ENCODE measurements around the gene HOOK2. TPM values are rescaled to one million over a fixed set of nuclear protein-coding genes. Genes with fewer than 3 reads are reported as not detected.

The HOOK2 gene
- total and polyA plus RNA-seq, 9 of the 15 experiments (the other 6 are each of a cell fraction or from before 2014, with no cell fraction given), result 1.3 to 17.2 (median 9.9) TPM

GRCh38 chr19:12804051-12804450 is 28.7 kb upstream of the HOOK2 start (continued):
- TF ChIP-seq PBX2 (CRISPR knock-in tag; IDR thresholded peaks at IDR 0.05; ENCODE audit: low read depth) (no peak), PBX2 (tag; conservative IDR thresholded peaks at IDR 0.05; ENCODE audit: low read depth) (no peak), ZNF140 (CRISPR knock-in tag; IDR thresholded peaks at IDR 0.05) (no peak), CCAR2 (IDR thresholded peaks at IDR 0.05; ENCODE audit: low read depth, low read length) (no peak), HMG20B (CRISPR knock-in tag; IDR thresholded peaks at IDR 0.05) (no peak)

- 33% methylated on average over 22 of the region's 22 CpGs for WGBS (ENCODE audit: insufficient coverage, low coverage, missing lambda C conversion rate)
- Histone ChIP-seq H3K79me2 (ENCODE audit: control insufficient read depth, insufficient read depth, low read length) (peaks cover 41% of the 10 kb centered on the region), H3K4me2 (ENCODE audit: insufficient read depth, low read length) (peak overlapping the region; percentile 82), H3K27me3 (ENCODE audit: control insufficient read depth in 2 of 2, insufficient read depth in 2 of 2, low read length in 2 of 2) (no peaks in the 10 kb centered on the region), H3K27ac (ENCODE audit: extremely low read depth, low read depth, low read length) (peak overlapping the region; percentile 90; the same call in 1 of the 3 replicates), H3K9ac (ENCODE audit: insufficient read depth in 1 of 2, low read depth in 2 of 2, low read length in 2 of 2) (peak overlapping the region; percentile 90 to 96; a peak in 3 of 4 replicates), H2AFZ (ENCODE audit: low read depth, low read length) (peak overlapping the region; percentile 97), H3K9me1 (ENCODE audit: control insufficient read depth, insufficient read depth, low read length) (no peaks in the 10 kb centered on the region), H4K20me1 (replicated peaks; ENCODE audit: control insufficient read depth, insufficient read depth, low read length) (no peaks in the 10 kb centered on the region), H3K36me3 (ENCODE audit: control insufficient read depth, insufficient read depth, low read length) (peaks cover 29% of the 10 kb centered on the region; the same call in 2 of the 3 replicates), H3K4me1 (replicated peaks in 1 of 2; ENCODE audit: control insufficient read depth in 2 of 2, insufficient read depth in 2 of 2, low read length in 2 of 2) (peaks cover 25 to 65% of the 10 kb centered on the region in 2 experiments; a peak in 4 of 5 replicates), H3K4me3 (peak overlapping the region; percentile 76), H3K9me3 (replicated peaks; ENCODE audit: control insufficient read depth, insufficient read depth, low read depth, low read length) (no peaks in the 10 kb centered on the region)
- ChIA-PET CTCF (ENCODE audit: low intra/inter-chr PET ratio) (interaction anchor here (0.6 to 0.7 kb wide), 2 partner anchors 9 to 501 kb away, joined by 3 to 4 read pairs; no protein-coding TSS in a partner anchor), POLR2A (interaction anchor here (1.1 to 2.5 kb wide), 4 partner anchors 10 to 40 kb away, joined by 3 to 29 read pairs (median 4); partner anchors contain the start of gene JUNB)
- ATAC-seq (no peak), FAIRE-seq (no peak), DNase-seq (ENCODE audit: extremely low read depth in 1 of 4, low spot score in 3 of 4) (peak in 1 of 4 experiments; percentile 16)
- intact Hi-C loops (cut with micrococcal nuclease), result no loop called here
- BruUV-seq (replicated peaks), result no TSS peak
- in situ Hi-C loops (cut with MboI), result no loop called here
- TF ChIP-seq ZBTB11 (CRISPR knock-in tag; IDR thresholded peaks at IDR 0.05) (0 out of 6 replicates have a peak, but pooled peaks of 1 of the 3 experiments have one; percentile 28), RBBP5 (IDR thresholded peaks at IDR 0.05; ENCODE audit: borderline replicate concordance, insufficient read depth, low read length, poor library complexity, severe bottlenecking) (no peak), DPF2 (IDR thresholded peaks at IDR 0.05) (0 out of 2 replicates have a peak, but pooled peaks have one; percentile 28), GATA2 (CRISPR knock-in tag; IDR thresholded peaks at IDR 0.05) (peak; percentile 9; the same call in 1 of the 2 replicates), HNRNPK (IDR thresholded peaks at IDR 0.05; ENCODE audit: low read depth, low read length, poor library complexity, severe bottlenecking) (no peak), TARDBP (IDR thresholded peaks at IDR 0.05) (no peak), PURB (CRISPR knock-in tag; IDR thresholded peaks at IDR 0.05; ENCODE audit: low read depth) (no peak), CHD2 (IDR thresholded peaks at IDR 0.05; ENCODE audit: low read depth, low read length) (no peak)
Observed at GRCh38 chr19:12802267-12803106, 27.1 kb upstream of the HOOK2 start.
